ENCODE measurements around the gene SARDH.

- TF ChIP-seq CTCF (IDR thresholded peaks at IDR 0.05; ENCODE audit: extremely low read depth in 1 of 2, insufficient read depth in 1 of 2, low read depth in 1 of 2, low read length in 2 of 2): no peak
- no peak for TF ChIP-seq EZH2 (IDR thresholded peaks at IDR 0.05; ENCODE audit: borderline replicate concordance, low read depth, low read length, severe bottlenecking)
- TF ChIP-seq POLR2A (IDR thresholded peaks at IDR 0.05; ENCODE audit: low read depth, low read length): no peak
- no peak for TF ChIP-seq POLR2AphosphoS5 (IDR thresholded peaks at IDR 0.05; ENCODE audit: insufficient read depth, low read depth, low read length)
These were observed 93.0 kb downstream of the SARDH start for GRCh38 chr9:133645021-133645765.
